Esophagus squamous epithelium (tissue), 4 donors: ENCODE measurements around the gene TMIE.

ENCODE experiments used
- CTCF ChIP-seq, 6 experiments: fragments of 450-650 bp in 4 of 6; fragments of 200-600 bp in 2 of 6; sonication (generic) in 2 of 6; IDR thresholded peaks; one replicate each; pipeline ENCODE4 v1.5.1; 2016 to 2019; ENCODE audit warnings: antibody characterized with exemption in 6 of 6, mild to moderate bottlenecking in 4 of 6, moderate library complexity in 4 of 6
- POLR2A ChIP-seq, 4 donors: fragments of 450-650 bp; IDR thresholded peaks; one replicate each; pipeline ENCODE4 v1.6.1; 2017; ENCODE audit warnings: antibody characterized with exemption in 4 of 4, mild to moderate bottlenecking in 4 of 4, moderate library complexity in 3 of 4

GRCh38 chr3:46710671-46711295, 9.6 kb downstream of the TMIE start:
- TF ChIP-seq CTCF (IDR thresholded peaks at IDR 0.05) (no peak), POLR2A (IDR thresholded peaks at IDR 0.05) (no peak)
